Heart left ventricle (tissue), 13 donors: ENCODE measurements around the gene WDPCP.

Source experiments
- CTCF ChIP-seq, 12 donors: fragments of 200-600 bp; sonication (generic) in 4 of 12; IDR thresholded peaks; one replicate each; pipeline versions ENCODE4 v1.5.0 to v1.8.0; 2018 to 2022; ENCODE audit warnings: antibody characterized with exemption in 12 of 12, mild to moderate bottlenecking in 5 of 12
- POLR2A ChIP-seq, 2 donors: fragments of 450-650 bp; IDR thresholded peaks; one replicate each; pipeline ENCODE4 v1.6.1; 2017; ENCODE audit warnings: antibody characterized with exemption in 2 of 2, mild to moderate bottlenecking in 2 of 2, moderate library complexity in 2 of 2
- donor health status: ischemic (EF 13 %, LVEDD 7.1; RV severe dilation, severe dysfunction).
- donor health status: DM: no; HTN: yes; CAD: no.
- donor health status: DM: no; HTN: no; CAD: no.
- donor health status: ischemic (EF 25% LVEDD 6.9; RV normal size, moderate dysfunction).
- donor health status: ischemic (EF 25% LVEDD 5.7; RV mildly dilated, moderate dysfunction).
- donor health status: ischemic (EF 35%, LVEDD 5.7; RV mildly dilated, moderate dysfunction).
- donor health status: nonischemic (EF 11% LVEDD 7.7; RV severe dilation, severe dysfunction).
- donor health status: DM: yes; HTN: yes; CAD: no.
- donor health status: PGD.
- donor health status: ischemic (EF 29% LVEDD 5.4; RV normal size, mild dysfunction).
- donor health status: nonischemic (EF 23%, LVEDD 6.1; RV moderate dilation, normal function).

DNA sequence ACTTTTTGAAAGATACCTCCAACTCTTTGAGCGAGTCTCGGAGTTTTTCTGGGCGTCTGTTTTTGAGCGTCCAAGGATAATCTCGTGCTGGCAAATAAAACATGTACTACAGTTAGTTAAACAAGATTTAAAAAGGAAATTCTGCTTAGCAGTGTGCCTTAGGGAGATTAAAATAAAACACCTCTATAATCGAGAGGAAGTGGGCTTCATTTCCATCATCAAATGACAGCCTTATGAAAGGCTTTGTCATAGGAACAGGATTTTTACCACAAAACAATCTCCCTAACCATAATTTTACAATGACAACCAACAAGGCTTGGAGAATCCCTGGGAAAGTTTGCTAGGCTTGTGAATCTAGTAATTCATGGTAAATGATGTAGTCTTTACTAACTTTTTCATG, 103.4 kb downstream of the WDPCP start:
- TF ChIP-seq CTCF (IDR thresholded peaks at IDR 0.05) = no peak
- no peak for TF ChIP-seq POLR2A (IDR thresholded peaks at IDR 0.05)
